Nephron (organoid): ENCODE data around the gene LSAMP.
A peak's percentile ranks its signal among the peaks of the same experiment; 100 is the strongest.

Experiments used
- H3K27ac Mint-ChIP-seq, 3 experiments: 2 replicates each; pipeline ENCODE4 v1.8.0; 2020; ENCODE audit warnings: mixed read lengths in 3 of 3, mild to moderate bottlenecking in 2 of 3, moderate library complexity in 1 of 3
- H3K27me3 Mint-ChIP-seq: 2 replicates; pipeline ENCODE4 v1.8.0; 2021; ENCODE audit warnings: low read depth, mild to moderate bottlenecking, moderate library complexity, mixed read lengths
- H3K36me3 Mint-ChIP-seq: 2 replicates; pipeline ENCODE4 v1.8.0; 2020; ENCODE audit warnings: low read depth, mixed read lengths
- H3K4me1 Mint-ChIP-seq: 2 replicates; pipeline ENCODE4 v1.8.0; 2020; ENCODE audit warnings: mixed read lengths
- H3K4me3 Mint-ChIP-seq, 3 experiments: 2 replicates each; pipeline ENCODE4 v1.8.0; 2020; ENCODE audit warnings: mild to moderate bottlenecking in 3 of 3, mixed read lengths in 3 of 3, moderate library complexity in 2 of 3
- H3K9me3 Mint-ChIP-seq: 2 replicates; pipeline ENCODE4 v1.8.0; 2020; ENCODE audit warnings: mixed read lengths
- CTCF ChIP-seq, 3 experiments: fragments of 200-600 bp; sonication (generic); IDR thresholded peaks; one replicate each; pipeline ENCODE4 v1.5.0; 2021; ENCODE audit warnings: antibody characterized with exemption in 3 of 3; ENCODE audit not compliant: unreplicated experiment in 3 of 3

Gene LSAMP

GRCh38 chr3:116429479-116430269 is 15.6 kb downstream of the LSAMP start:
- H3K27me3 Mint-ChIP-seq: no peaks in the 10 kb centered on the region
- H3K27ac Mint-ChIP-seq: no peak overlapping the region
- no peaks in the 10 kb centered on the region for H3K9me3 Mint-ChIP-seq
- no peaks in the 10 kb centered on the region for H3K36me3 Mint-ChIP-seq
- no peak for TF ChIP-seq CTCF (IDR thresholded peaks at IDR 0.05; ENCODE audit: unreplicated experiment in 3 of 3)
- no peak overlapping the region for H3K4me3 Mint-ChIP-seq
- H3K4me1 Mint-ChIP-seq: no peaks in the 10 kb centered on the region

- H3K36me3 Mint-ChIP-seq: no peaks in the 10 kb centered on the region
- H3K27ac Mint-ChIP-seq: no peak overlapping the region
- TF ChIP-seq CTCF (IDR thresholded peaks at IDR 0.05; ENCODE audit: unreplicated experiment in 3 of 3): no peak
- H3K9me3 Mint-ChIP-seq: no peaks in the 10 kb centered on the region
- H3K27me3 Mint-ChIP-seq: no peaks in the 10 kb centered on the region
- peaks cover 5% of the 10 kb centered on the region for H3K4me1 Mint-ChIP-seq
- no peak overlapping the region for H3K4me3 Mint-ChIP-seq
Measured at GRCh38 chr3:116426036-116426435, 19.3 kb downstream of the LSAMP start.

GRCh38 chr3:116425126-116425525 is 20.2 kb downstream of the LSAMP start:
- no peaks in the 10 kb centered on the region for H3K9me3 Mint-ChIP-seq
- no peaks in the 10 kb centered on the region for H3K36me3 Mint-ChIP-seq
- no peak for TF ChIP-seq CTCF (IDR thresholded peaks at IDR 0.05; ENCODE audit: unreplicated experiment in 3 of 3)
- H3K4me1 Mint-ChIP-seq: peaks cover 5% of the 10 kb centered on the region
- no peak overlapping the region for H3K4me3 Mint-ChIP-seq
- H3K27me3 Mint-ChIP-seq: no peaks in the 10 kb centered on the region
- no peak overlapping the region for H3K27ac Mint-ChIP-seq

GRCh38 chr3:116423945-116424344 is 21.3 kb downstream of the LSAMP start:
- H3K4me1 Mint-ChIP-seq: peaks cover 5% of the 10 kb centered on the region
- TF ChIP-seq CTCF (IDR thresholded peaks at IDR 0.05; ENCODE audit: unreplicated experiment in 3 of 3): no peak
- H3K4me3 Mint-ChIP-seq: no peak overlapping the region
- peaks cover under 1% of the 10 kb centered on the region for H3K9me3 Mint-ChIP-seq
- H3K27ac Mint-ChIP-seq: peak overlapping the region in 1 of 3 experiments; percentile 81
- H3K36me3 Mint-ChIP-seq: no peaks in the 10 kb centered on the region
- H3K27me3 Mint-ChIP-seq: peaks cover 3% of the 10 kb centered on the region

GRCh38 chr3:116423374-116423773 is 21.9 kb downstream of the LSAMP start:
- H3K36me3 Mint-ChIP-seq: no peaks in the 10 kb centered on the region
- H3K27ac Mint-ChIP-seq: peak overlapping the region; percentile 3 to 81 (median 70)
- no peak for TF ChIP-seq CTCF (IDR thresholded peaks at IDR 0.05; ENCODE audit: unreplicated experiment in 3 of 3)
- peaks cover 5% of the 10 kb centered on the region for H3K4me1 Mint-ChIP-seq
- H3K27me3 Mint-ChIP-seq: peaks cover 3% of the 10 kb centered on the region
- peak overlapping the region in 1 of 3 experiments; percentile 0 for H3K4me3 Mint-ChIP-seq
- peaks cover 4% of the 10 kb centered on the region for H3K9me3 Mint-ChIP-seq

GRCh38 chr3:116417151-116417550 is 28.1 kb downstream of the LSAMP start:
- Mint-ChIP-seq H3K4me1 (no peaks in the 10 kb centered on the region), H3K4me3 (no peak overlapping the region), H3K9me3 (peaks cover 8% of the 10 kb centered on the region), H3K27ac (no peak overlapping the region), H3K36me3 (no peaks in the 10 kb centered on the region), H3K27me3 (peaks cover 3% of the 10 kb centered on the region)
- TF ChIP-seq CTCF (IDR thresholded peaks at IDR 0.05; ENCODE audit: unreplicated experiment in 3 of 3): no peak
